ENCODE results near the gene FRYL.

GRCh38 chr4:48651914-48652313, 128.2 kb downstream of the FRYL start:
- TF ChIP-seq CTCF (IDR thresholded peaks at IDR 0.05) (no peak), POLR2A (IDR thresholded peaks at IDR 0.05) (no peak), POLR2AphosphoS5 (IDR thresholded peaks at IDR 0.05) (no peak)

Data from breast epithelium (tissue), 3 donors.